HS-5 (cell line): ENCODE results near the gene RAC2.

Source experiments
- DNase-seq: peaks from one replicate; pipeline ENCODE4 v3.0.0-alpha.2; 2012; ENCODE audit warnings: low read depth

Gene RAC2

GRCh38 chr22:37187891-37188761 is 55.9 kb downstream of the RAC2 start, which contains the start of gene C1QTNF6:
Gene C1QTNF6, minus strand, starts transcription at chr22:37188247. Its CDS starts 34 bp downstream, at chr22:37188213.
- DNase-seq = no peak

GRCh38 chr22:37187552-37187890 is 56.5 kb downstream of the RAC2 start:
- no peak for DNase-seq

- no peak for DNase-seq
Observed at GRCh38 chr22:37186997-37187522, 57.0 kb downstream of the RAC2 start.

- DNase-seq = no peak
Observed at GRCh38 chr22:37186228-37186996, 57.7 kb downstream of the RAC2 start.

GRCh38 chr22:37185646-37186227 is 58.3 kb downstream of the RAC2 start:
- DNase-seq = no peak

- no peak for DNase-seq
Observed at GRCh38 chr22:37184816-37185541, 59.1 kb downstream of the RAC2 start.

GRCh38 chr22:37184380-37184755 is 59.7 kb downstream of the RAC2 start:
- DNase-seq = no peak

GRCh38 chr22:37183432-37184379 is 60.4 kb downstream of the RAC2 start:
- DNase-seq = no peak

- DNase-seq = no peak
Observed at GRCh38 chr22:37182949-37183245, 61.2 kb downstream of the RAC2 start.

GRCh38 chr22:37182101-37182948 is 61.7 kb downstream of the RAC2 start:
- DNase-seq = no peak

GRCh38 chr22:37181681-37182080 is 62.4 kb downstream of the RAC2 start:
- no peak for DNase-seq

- DNase-seq = no peak
Observed at GRCh38 chr22:37180531-37181231, 63.4 kb downstream of the RAC2 start.

GRCh38 chr22:37179622-37180420 is 64.2 kb downstream of the RAC2 start:
- DNase-seq = no peak

- DNase-seq = no peak
Observed at GRCh38 chr22:37179126-37179470, 65.0 kb downstream of the RAC2 start.

GRCh38 chr22:37178350-37179125 is 65.5 kb downstream of the RAC2 start:
- DNase-seq = no peak

- no peak for DNase-seq
Observed at GRCh38 chr22:37177755-37178154, 66.3 kb downstream of the RAC2 start.

GRCh38 chr22:37177221-37177620 is 66.8 kb downstream of the RAC2 start:
- no peak for DNase-seq
